Fibroblast of skin of left quadriceps (primary cell): ENCODE measurements around the gene EEPD1.

ENCODE experiments used
- DNase-seq, 2 experiments: peaks; one replicate each; pipeline ENCODE4 v3.0.0-alpha.2; 2013; ENCODE audit warnings: low read depth in 2 of 2

Gene EEPD1

GRCh38 chr7:36299223-36299774 is 146.2 kb downstream of the EEPD1 start:
- DNase-seq: no peak

DNA sequence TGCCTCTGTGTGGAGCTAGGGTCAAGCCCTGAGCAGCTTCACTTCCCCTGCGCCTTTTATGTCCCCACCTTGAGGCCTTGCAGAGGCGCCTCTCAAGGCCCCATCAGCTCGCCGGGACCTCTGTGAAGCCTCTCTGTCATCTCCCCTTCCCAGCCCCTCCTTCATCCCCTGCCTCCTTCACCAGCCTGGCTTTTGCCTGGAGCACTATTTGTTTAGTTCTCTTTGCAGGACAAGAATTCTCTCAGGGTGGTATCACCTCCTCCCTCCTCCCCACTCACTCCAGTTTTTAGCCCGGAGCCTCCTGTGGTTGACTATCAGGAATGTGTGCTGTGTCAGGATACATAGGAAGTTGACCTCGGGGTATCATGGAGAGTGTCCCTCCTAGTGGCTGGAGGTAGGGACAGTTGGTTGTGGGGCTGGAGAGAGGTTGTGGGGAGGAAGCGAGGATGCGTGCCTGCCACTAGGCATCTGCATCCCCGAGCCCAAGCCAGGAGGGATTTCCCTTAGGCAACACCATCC is 146.8 kb downstream of the EEPD1 start:
- DNase-seq: no peak

GRCh38 chr7:36300696-36301350 is 147.8 kb downstream of the EEPD1 start:
- DNase-seq: no peak

- DNase-seq: no peak
Observed at GRCh38 chr7:36301914-36302771, 149.1 kb downstream of the EEPD1 start.

DNA sequence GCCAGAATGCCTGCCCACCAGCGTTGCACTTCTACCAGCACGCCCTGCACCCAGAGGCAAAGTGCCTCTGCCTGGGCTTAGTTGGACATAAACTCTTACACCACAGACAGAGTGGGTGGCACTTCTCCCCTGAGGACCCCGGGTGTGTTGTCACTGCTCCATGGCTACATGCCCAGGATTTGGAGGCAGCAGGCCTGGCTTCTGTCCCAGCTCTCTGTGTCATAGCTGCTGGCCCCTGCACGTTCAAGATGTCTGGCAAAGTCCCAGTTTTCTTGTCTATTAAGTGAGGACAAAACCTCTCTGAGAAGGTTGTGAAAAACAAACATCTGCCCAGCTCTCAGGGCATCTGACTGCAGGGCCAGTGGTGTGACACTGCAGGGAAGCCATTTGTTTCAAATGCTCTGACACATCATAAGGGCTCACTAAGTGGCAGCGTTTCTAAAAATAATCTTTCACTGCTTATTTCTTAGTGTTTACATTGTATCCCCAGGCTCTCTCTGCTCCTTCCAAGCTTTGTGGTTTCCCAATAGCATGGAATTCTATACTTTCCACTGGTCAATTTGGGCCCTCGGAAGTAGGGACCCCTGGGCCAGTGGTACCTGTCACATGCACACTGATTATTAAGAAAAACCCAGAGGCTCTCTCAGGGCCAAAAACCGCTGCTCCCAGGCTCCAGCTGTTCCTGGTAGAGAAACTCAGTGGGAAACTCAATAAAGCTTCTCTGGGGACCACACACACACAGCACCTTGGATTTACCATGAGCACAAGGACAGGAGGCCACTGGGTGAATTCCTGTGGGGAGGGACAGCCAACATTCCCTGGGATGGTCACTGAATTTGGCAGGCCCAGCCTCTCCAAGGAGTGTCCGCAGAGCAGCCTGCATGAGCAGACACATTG is 150.4 kb downstream of the EEPD1 start:
- DNase-seq: peak; percentile 78 to 82

- no peak for DNase-seq
Observed at GRCh38 chr7:36304099-36304425, 151.0 kb downstream of the EEPD1 start.

GRCh38 chr7:36305226-36305625 is 152.2 kb downstream of the EEPD1 start:
- DNase-seq: no peak

- no peak for DNase-seq
Observed at GRCh38 chr7:36305648-36306047, 152.6 kb downstream of the EEPD1 start.

DNA sequence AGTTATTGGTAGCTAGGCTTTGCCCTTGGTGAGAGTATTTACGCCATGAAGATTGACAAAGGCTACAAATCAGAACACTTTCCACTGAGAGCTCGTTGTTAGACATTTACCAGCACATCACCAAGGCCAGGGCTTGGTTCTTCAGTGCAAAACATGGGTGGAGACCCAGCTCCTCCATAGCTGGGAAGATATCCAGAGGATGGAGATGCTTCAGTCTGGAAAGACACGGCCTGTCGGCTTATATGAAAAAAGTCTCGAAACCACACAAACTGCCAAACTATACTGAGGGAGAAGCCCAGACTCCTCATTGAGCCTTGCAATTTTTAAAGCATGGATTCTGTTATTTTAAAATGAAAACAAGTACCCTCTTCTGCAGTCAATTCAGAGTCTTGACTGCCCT is 153.2 kb downstream of the EEPD1 start:
- DNase-seq: no peak

- DNase-seq: no peak
Observed at GRCh38 chr7:36306722-36307121, 153.7 kb downstream of the EEPD1 start.

- DNase-seq: no peak
Observed at GRCh38 chr7:36308031-36308430, 155.0 kb downstream of the EEPD1 start.

DNA sequence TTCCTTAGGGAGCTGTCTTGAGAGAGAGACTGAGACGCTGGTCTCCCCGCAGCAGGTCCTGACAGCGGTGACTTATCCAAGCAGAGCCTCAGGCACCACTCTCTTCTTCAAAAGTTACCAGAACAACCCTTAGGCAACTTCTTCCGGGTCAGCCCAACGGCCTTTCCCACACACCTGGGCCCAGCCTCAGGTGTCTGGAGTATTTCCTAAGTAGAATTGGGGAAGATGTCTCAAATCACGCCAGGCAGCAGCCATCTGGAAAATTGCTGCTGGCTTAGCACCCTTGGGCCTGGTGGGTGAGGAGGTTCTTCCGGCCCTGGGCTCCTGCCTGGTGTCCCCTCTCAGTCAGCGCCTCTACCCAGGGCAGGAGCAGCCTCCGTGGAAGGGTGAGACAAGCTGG is 156.2 kb downstream of the EEPD1 start:
- DNase-seq: no peak

DNA sequence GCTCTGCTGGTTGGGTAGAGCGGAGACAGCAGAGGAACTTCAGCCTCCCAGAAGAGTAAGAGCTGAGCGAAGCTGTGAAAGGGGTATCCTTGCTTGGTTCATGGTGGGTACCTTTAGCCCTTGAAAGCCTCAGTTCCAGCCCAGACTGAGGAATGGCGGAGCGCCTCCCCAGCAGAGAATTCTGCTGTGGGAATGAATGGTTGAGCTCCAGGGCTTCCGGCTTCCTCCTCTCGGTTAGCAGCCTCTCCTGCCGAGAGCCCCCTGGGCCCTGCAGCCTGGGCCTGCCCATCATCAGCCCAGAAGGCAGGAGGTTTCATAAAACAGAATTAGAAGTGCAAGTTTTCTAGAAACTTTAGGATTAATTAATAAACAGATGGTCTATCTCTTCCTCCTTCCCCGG is 156.7 kb downstream of the EEPD1 start:
- no peak for DNase-seq

DNA sequence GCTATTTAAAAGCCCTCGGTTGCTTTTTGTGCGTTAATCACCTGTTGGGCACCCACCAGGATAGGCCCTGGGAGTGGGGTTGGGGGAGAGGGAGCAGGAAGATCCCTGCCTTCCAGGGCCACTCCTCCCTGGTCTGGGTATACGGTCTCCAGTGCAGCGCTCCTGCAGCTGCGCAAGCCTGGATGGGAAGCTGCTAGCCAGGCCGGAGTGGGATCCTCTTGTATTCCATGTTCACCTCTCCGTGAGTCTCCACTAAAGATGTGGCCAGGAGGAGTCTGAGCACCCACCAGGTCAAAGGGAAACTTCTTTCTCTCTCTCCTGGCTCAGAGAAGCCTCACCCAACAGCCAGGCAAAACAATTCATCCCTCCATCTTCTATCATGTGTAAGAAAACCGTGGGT is 157.8 kb downstream of the EEPD1 start:
- no peak for DNase-seq

- DNase-seq: no peak
Observed at GRCh38 chr7:36311539-36311938, 158.5 kb downstream of the EEPD1 start.

GRCh38 chr7:36312064-36312914 is 159.2 kb downstream of the EEPD1 start:
- DNase-seq: no peak

GRCh38 chr7:36312915-36313334 is 159.9 kb downstream of the EEPD1 start:
- no peak for DNase-seq

DNA sequence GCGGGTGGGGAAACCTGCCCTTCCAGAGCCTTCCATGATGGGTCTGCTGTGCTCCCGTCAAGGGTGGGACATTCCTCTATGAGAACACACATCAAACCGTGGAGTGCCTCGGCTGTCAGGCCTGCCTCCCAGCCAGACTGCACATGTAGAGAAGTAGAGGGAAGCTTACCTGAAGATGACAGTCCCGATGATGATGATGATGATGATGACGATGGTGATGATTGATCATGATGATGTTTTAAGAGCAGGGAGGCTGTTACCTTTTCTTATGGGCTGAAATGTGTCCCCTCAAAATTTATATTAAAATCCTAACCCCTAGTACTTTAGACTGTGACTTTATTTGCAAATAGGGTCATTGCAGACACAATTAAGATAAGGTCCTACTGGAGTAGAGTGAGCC is 160.6 kb downstream of the EEPD1 start:
- DNase-seq: no peak

DNA sequence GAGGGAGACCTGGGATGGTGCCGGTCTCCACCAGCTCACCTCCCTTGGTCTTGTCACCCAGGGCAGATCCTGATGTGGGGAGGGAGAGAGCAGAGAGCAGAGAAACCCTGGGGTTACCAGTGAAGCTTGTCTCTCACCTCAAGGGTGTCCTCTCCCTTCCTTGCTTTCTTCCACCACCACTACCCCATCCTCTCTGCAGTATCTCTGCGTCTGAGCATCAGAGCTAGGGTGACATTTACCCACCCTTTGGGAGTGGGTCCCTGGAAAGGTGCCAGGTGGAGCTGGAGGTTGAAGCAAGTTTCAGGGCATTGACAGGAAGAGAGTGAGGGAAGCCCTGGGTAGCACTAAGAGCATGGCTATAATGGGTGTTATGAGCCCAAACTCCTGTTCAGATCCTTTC is 161.4 kb downstream of the EEPD1 start:
- no peak for DNase-seq

DNA sequence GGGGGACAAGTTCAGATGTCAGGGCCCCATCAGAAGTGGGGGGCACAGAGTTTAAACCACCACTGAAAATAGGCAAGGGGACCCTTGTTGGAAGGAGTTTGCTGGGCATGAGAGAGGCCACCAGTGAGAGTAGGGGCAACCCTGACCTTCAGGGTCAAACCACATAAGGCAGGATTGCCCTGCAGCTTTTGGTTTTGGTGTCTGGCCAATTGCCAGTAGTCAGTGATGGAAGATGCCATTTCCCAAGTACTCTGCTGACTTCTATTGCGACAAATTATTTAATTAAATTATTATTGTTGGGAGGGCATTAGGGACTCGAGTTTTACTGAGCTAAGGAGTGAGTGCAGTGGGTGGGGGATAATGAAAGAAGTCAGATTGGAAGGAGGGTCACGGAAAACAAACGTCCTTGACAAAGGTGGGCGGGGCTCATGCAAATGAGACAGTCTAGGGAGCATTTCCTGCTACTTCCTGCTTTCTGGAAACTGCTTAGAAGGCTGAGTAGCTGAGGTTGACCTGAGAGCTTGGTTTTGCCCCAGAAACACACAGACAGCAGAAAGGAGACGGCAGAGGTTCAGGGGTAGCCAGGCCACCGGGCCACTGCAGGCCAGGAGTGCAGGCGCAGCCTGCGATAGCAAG is 162.4 kb downstream of the EEPD1 start:
- no peak for DNase-seq
